ENCODE measurements around the gene ICA1.

The ICA1 gene

DNA sequence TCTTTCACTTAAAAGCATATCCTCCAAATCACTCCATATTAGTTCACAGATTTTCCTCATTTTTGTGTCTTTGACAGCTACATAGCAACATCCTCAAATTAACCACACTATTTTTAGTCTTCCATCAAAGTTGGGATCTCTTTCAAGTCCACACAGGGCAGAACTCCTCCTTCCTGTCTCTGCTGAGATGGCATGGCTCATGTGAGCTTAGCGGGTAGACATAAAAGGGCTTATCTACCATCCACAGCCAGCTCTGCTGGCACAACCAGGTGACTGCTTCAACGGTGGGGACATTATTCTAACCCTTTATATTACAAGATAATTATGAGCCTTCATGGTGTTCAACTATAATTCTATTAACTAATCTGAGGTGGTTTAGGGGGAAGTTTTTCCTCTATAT is 35.5 kb downstream of the ICA1 start:
- H3K4me3 ChIP-seq (ENCODE audit: low read length), result no peak overlapping the region
- DNase-seq (ENCODE audit: low read depth), result no peak
- TF ChIP-seq CTCF (conservative IDR thresholded peaks at IDR 0.05; ENCODE audit: low read length), result no peak

- no peak for DNase-seq (ENCODE audit: low read depth)
- TF ChIP-seq CTCF (conservative IDR thresholded peaks at IDR 0.05; ENCODE audit: low read length), result no peak
- H3K4me3 ChIP-seq (ENCODE audit: low read length), result no peak overlapping the region
Observed at GRCh38 chr7:8221567-8221966, 40.4 kb downstream of the ICA1 start.

- DNase-seq (ENCODE audit: low read depth), result no peak
- TF ChIP-seq CTCF (conservative IDR thresholded peaks at IDR 0.05; ENCODE audit: low read length), result no peak
- no peak overlapping the region for H3K4me3 ChIP-seq (ENCODE audit: low read length)
Observed at GRCh38 chr7:8221101-8221495, 40.9 kb downstream of the ICA1 start.

DNA sequence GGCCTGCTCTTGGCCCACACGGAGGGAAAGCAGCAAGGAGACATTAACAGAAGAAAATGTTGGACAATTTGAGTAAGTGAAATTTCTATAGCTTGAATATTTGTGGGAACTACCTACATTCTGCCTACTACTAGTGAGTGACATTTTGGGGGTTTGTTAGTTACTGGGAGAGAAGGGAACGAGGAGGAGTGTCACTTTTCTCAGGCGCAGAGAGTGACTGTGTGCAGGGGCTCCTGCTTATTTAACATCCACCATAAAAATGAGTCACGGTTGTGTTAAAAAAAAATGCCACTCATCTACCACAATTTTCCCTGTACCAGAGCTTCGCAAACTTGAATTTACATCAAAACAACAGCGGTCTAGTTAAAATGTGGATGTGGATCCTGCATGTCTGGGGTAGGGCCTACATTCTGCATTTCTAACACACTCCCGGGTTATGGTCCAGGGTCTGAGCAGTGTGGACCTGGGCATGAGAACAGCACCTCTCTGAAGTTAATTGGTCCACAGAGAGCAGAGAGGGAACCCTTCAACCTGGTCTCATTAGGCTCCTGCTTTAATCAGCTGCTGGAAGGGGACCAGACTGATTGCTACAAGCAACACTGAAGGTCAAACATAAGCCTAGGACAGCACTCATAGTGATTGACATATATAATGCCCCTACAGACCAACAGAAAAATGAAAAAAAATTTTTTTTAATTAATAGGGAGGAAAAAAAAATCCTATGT is 41.4 kb downstream of the ICA1 start:
- no peak for TF ChIP-seq CTCF (conservative IDR thresholded peaks at IDR 0.05; ENCODE audit: low read length)
- no peak overlapping the region for H3K4me3 ChIP-seq (ENCODE audit: low read length)
- DNase-seq (ENCODE audit: low read depth), result no peak

DNA sequence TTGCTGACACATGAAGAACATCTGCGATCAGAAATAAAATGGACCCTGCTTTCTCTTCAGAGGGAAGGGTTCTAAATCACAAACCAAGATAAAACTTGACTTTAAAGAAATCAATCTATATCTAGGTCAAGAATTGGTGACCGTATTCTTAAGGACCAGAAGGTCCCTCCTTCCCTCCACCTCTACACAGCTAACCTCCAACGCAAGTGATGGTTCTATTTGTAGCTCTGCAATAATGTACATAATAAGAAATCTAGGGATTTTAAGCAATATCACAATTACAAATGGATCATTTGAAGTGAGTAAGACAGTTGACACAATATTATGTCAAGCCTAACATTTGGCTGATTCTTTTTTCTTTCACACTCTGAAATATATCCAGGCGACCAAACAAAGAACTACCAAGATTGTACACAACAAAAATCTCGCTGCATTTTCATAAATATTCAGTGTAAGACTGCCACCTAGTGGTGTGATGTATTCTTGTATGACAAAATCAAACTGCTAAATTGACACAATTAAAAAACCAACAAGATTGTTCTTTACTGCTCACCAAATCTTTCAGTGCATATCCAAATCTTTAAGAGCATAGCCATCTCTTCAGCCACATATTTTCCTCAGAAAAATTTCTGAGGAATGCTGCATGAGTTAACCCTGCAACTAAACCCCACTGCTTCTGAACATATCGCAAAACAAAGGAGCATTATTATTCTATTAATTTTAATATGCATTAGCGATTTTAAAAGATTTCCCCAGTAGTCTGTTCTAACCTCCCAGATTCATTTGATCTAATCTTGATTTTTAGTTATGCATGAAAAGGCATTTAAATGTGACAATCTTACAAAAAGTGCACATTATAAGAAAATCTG is 44.5 kb downstream of the ICA1 start:
- peak; percentile 72 for DNase-seq (ENCODE audit: low read depth)
- no peak overlapping the region for H3K4me3 ChIP-seq (ENCODE audit: low read length)
- TF ChIP-seq CTCF (conservative IDR thresholded peaks at IDR 0.05; ENCODE audit: low read length), result peak; percentile 66

GRCh38 chr7:8216334-8216690 is 45.7 kb downstream of the ICA1 start:
- no peak overlapping the region for H3K4me3 ChIP-seq (ENCODE audit: low read length)
- peak; percentile 12 for DNase-seq (ENCODE audit: low read depth)
- no peak for TF ChIP-seq CTCF (conservative IDR thresholded peaks at IDR 0.05; ENCODE audit: low read length)
